Coronary artery (tissue), 2 donors: ENCODE data around the gene CHST9.
"Not testable (repeated sequence)": the region's sequence is repeated elsewhere in the genome, so short reads cannot be mapped to it uniquely, and the experiment has no call there.

Experiments
- DNase-seq: peaks from one replicate; pipeline ENCODE4 v3.0.0-alpha.2; 2017; ENCODE audit warnings: low spot score
- H3K27ac ChIP-seq, 2 donors: fragments of 200-600 bp; sonication (generic); one replicate each; pipeline ENCODE4 v1.5.1; 2016 to 2019
- H3K4me3 ChIP-seq: fragments of 200-600 bp; sonication (generic); 2 replicates; pipeline ENCODE4 v1.5.1; 2016; ENCODE audit warnings: mild to moderate bottlenecking, moderate library complexity
- CTCF ChIP-seq: fragments of 200-600 bp; sonication (generic); IDR thresholded peaks from one replicate; pipeline ENCODE4 v1.5.1; 2019; ENCODE audit warnings: antibody characterized with exemption

CHST9 gene

DNA sequence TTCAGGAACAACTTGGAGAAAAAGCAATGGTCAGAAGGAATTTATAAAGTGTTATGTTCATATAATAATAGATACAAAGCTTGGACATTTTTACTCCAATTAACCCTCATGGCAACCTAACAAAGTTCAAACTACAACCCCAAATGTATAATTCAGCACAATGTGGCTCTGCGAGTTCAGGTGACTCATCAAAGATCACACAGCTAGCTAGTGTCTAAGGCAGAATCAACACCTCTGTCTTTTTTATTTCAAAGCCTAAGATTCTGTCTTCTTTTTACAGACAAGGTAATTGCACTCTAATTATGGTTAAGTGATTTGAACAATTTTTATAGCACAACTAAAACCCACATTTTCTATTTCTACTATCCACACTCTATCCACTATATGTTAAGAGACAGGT lies 90.5 kb downstream of the CHST9 start:
- no peak overlapping the region for H3K27ac ChIP-seq
- DNase-seq, result no peak
- TF ChIP-seq CTCF, result no peak
- H3K4me3 ChIP-seq, result no peak overlapping the region

GRCh38 chr18:27093290-27093689 lies 91.8 kb downstream of the CHST9 start:
- not testable (repeated sequence) for H3K4me3 ChIP-seq, H3K27ac ChIP-seq, DNase-seq

- TF ChIP-seq CTCF, result no peak
- Histone ChIP-seq H3K4me3 (no peak overlapping the region), H3K27ac (no peak overlapping the region)
- no peak for DNase-seq
Measured at GRCh38 chr18:27081701-27082100, 103.4 kb downstream of the CHST9 start.

GRCh38 chr18:27075828-27076227 lies 109.3 kb downstream of the CHST9 start:
- DNase-seq, result no peak
- Histone ChIP-seq H3K4me3 (no peak overlapping the region), H3K27ac (no peak overlapping the region)
- no peak for TF ChIP-seq CTCF

GRCh38 chr18:27073404-27073830 lies 111.7 kb downstream of the CHST9 start:
- no peak for TF ChIP-seq CTCF
- Histone ChIP-seq H3K27ac (no peak overlapping the region), H3K4me3 (no peak overlapping the region)
- no peak for DNase-seq

DNA sequence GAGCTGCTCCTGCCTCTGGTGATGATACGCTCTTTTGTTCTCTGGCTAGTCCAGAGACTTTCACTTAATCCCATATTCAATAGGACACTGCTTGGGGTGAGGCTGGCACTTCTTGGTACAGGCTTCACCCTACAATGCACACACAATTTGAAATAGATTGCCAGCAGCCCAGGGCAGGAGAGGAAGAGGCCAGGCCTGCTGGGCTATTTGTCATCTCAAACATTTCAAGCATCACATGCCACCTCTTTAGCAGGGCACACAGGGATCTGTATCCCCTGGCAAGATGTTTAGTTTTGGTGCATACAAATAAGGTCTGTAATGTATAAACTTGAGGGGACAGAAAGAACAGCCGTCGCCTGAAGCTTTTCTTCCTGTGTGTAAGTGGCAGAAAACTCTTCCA lies 120.4 kb downstream of the CHST9 start:
- Histone ChIP-seq H3K27ac (no peak overlapping the region), H3K4me3 (no peak overlapping the region)
- no peak for DNase-seq
- TF ChIP-seq CTCF, result no peak

DNA sequence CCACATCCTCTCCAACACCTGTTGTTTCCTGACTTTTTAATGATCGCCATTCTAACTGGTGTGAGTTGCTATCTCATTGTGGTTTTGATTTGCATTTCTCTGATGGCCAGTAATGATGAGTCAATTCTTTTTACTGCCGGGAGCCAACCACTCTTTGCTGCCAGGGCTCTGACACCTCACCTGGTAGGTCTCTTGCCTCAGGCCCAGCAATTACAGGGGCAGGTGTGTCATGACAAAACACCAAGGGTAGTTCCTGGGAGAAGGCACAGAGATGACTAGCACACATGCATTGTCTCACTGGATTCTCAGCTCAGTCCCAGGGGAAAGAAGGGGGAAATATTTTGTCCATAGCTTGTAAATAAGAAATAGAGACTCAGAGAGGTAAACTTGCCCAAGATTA lies 122.3 kb downstream of the CHST9 start:
- no peak for DNase-seq

More for the DNA sequence above, 122.3 kb downstream of the CHST9 start:
- Histone ChIP-seq H3K27ac (no peak overlapping the region), H3K4me3 (no peak overlapping the region)
- no peak for TF ChIP-seq CTCF
